ENCODE measurements around the gene PAM16. TPM values are rescaled to one million over a fixed set of nuclear protein-coding genes. Genes with fewer than 3 reads are reported as not detected.

PAM16 gene
- total and polyA plus RNA-seq, 3 experiments from 2014 or later, result 38.6 to 70.2 (median 66.6) TPM

DNA sequence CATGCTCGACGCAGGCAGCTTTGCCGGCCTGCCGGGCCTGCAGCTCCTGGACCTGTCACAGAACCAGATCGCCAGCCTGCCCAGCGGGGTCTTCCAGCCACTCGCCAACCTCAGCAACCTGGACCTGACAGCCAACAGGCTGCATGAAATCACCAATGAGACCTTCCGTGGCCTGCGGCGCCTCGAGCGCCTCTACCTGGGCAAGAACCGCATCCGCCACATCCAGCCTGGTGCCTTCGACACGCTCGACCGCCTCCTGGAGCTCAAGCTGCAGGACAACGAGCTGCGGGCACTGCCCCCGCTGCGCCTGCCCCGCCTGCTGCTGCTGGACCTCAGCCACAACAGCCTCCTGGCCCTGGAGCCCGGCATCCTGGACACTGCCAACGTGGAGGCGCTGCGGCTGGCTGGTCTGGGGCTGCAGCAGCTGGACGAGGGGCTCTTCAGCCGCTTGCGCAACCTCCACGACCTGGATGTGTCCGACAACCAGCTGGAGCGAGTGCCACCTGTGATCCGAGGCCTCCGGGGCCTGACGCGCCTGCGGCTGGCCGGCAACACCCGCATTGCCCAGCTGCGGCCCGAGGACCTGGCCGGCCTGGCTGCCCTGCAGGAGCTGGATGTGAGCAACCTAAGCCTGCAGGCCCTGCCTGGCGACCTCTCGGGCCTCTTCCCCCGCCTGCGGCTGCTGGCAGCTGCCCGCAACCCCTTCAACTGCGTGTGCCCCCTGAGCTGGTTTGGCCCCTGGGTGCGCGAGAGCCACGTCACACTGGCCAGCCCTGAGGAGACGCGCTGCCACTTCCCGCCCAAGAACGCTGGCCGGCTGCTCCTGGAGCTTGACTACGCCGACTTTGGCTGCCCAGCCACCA, 30.2 kb upstream of the PAM16 start:
- no peak overlapping the region for H3K27ac ChIP-seq (ENCODE audit: low read depth, low read length)
- peaks cover 3 to 31% (median 5%) of the 10 kb centered on the region in 3 donors for H3K4me1 Mint-ChIP-seq
- peaks cover 21% of the 10 kb centered on the region for H3K36me3 ChIP-seq (ENCODE audit: insufficient read depth, low read length)
- H3K4me3 Mint-ChIP-seq, result peak overlapping the region in 1 of 7 donors; percentile 74
- H3K4me1 ChIP-seq (ENCODE audit: insufficient read depth, low read length), result no peaks in the 10 kb centered on the region
- peak overlapping the region in 2 of 8 donors; percentile 29 to 71 for H3K27ac Mint-ChIP-seq
- ChIA-PET CTCF (interaction anchor here (1.0 kb wide), 1 partner anchor 32 kb away, joined by 3 read pairs; no protein-coding TSS in a partner anchor), POLR2A (no interaction called here)
- H3K4me3 ChIP-seq (ENCODE audit: low read length), result no peak overlapping the region
- DNase-seq, result peak in 1 of 5 donors; percentile 12
- no peaks in the 10 kb centered on the region for H3K27me3 ChIP-seq (ENCODE audit: insufficient read depth, low read length, poor library complexity, severe bottlenecking)
- peaks cover 0 to 2% (median 0%) of the 10 kb centered on the region in 5 donors for H3K9me3 Mint-ChIP-seq
- peaks cover 0 to 71% (median 2%) of the 10 kb centered on the region in 3 donors for H3K36me3 Mint-ChIP-seq
- H3K27me3 Mint-ChIP-seq, result no peaks in the 10 kb centered on the region
- H3K9me3 ChIP-seq (ENCODE audit: low read length), result no peaks in the 10 kb centered on the region

DNA sequence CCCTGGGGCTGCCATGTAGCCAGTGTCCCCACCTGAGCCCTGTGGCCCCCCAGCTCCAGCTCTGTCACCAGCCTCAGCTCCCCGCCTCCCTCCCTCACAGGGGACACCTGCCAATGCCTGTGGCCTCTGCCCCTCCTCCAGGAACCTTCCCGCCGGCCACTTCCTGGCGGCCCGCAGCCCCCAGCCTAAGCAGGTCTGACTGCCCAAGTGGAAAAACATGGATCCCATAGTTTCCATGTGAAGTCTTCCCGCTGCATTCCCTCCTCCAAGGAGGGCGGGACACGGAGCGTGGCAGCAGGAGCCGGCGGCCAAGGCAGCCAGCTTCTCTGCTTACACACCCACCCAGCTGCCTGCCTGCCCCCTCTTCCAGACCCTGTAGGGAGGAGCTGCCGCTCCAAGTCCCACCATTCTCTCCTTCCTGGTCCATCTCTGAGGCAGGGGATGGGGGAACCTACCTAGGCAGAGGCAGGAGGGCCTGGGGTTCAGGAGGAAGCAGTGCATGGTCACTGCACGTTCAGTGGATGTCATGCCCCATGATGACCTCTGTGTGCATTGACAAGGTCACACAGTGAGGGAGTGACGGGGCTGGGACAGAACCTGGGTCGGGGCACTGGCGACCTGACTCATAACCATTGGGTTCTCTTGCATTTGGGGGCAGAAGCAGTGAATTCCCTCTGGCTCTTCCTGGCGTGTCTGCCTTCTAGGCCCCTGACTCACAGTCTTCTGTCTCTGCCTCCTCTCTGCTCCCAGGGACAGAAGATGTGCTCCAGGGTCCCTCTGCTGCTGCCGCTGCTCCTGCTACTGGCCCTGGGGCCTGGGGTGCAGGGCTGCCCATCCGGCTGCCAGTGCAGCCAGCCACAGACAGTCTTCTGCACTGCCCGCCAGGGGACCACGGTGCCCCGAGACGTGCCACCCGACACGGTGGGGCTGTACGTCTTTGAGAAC, 29.3 kb upstream of the PAM16 start:
- H3K9me3 ChIP-seq (ENCODE audit: low read length), result no peaks in the 10 kb centered on the region
- DNase-seq, result peak in 1 of 5 donors; percentile 14
- H3K27me3 ChIP-seq (ENCODE audit: insufficient read depth, low read length, poor library complexity, severe bottlenecking), result no peaks in the 10 kb centered on the region
- Mint-ChIP-seq H3K36me3 (peaks cover 0 to 65% (median 2%) of the 10 kb centered on the region in 3 donors), H3K4me1 (peaks cover 5 to 36% (median 6%) of the 10 kb centered on the region in 3 donors), H3K27me3 (no peaks in the 10 kb centered on the region), H3K9me3 (peaks cover 0 to 1% (median 0%) of the 10 kb centered on the region in 5 donors), H3K27ac (peak overlapping the region in 1 of 8 donors; percentile 71), H3K4me3 (peak overlapping the region in 1 of 7 donors; percentile 74)
- H3K4me3 ChIP-seq (ENCODE audit: low read length), result no peak overlapping the region
- no peaks in the 10 kb centered on the region for H3K4me1 ChIP-seq (ENCODE audit: insufficient read depth, low read length)
- H3K27ac ChIP-seq (ENCODE audit: low read depth, low read length), result no peak overlapping the region
- ChIA-PET POLR2A (no interaction called here), CTCF (no interaction called here)
- peaks cover 14% of the 10 kb centered on the region for H3K36me3 ChIP-seq (ENCODE audit: insufficient read depth, low read length)

DNA sequence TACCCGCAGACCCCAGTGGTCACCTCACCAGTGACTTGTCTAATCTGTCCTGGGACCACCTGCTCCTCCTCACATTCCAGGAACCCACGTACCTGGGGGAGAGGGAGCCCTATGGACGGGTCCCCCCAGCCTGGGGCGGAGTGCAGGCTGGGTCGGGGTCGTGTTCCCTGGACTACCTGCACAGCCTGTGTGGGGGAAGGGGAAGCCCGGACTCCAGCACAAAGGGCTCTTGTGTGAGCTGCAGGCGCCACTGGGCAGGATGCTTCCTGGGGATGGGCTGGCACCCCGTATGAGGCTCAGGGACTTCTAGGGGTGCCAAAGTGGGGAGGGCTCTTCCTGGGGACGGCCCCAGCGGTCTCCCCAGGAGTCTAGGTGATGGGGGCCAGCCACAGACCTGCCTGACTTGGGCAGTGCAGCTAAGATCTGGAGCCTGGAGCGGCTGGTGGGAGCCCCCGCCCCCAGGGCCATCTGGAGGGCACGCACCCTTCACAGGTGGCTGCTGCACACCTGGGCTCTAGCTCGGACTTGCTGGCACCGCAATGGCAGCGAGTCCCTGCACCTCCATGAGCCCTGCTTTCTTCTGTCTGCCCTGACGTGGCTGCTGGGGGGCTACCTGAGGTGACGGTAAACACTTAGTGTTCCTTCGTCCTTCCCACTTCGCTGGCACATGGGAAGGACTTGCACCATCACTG, 28.0 kb upstream of the PAM16 start:
- Histone ChIP-seq H3K9me3 (ENCODE audit: low read length) (no peaks in the 10 kb centered on the region), H3K27me3 (ENCODE audit: insufficient read depth, low read length, poor library complexity, severe bottlenecking) (no peaks in the 10 kb centered on the region), H3K36me3 (ENCODE audit: insufficient read depth, low read length) (peaks cover 7% of the 10 kb centered on the region), H3K4me1 (ENCODE audit: insufficient read depth, low read length) (no peaks in the 10 kb centered on the region), H3K27ac (ENCODE audit: low read depth, low read length) (no peak overlapping the region), H3K4me3 (ENCODE audit: low read length) (no peak overlapping the region)
- Mint-ChIP-seq H3K4me3 (no peak overlapping the region), H3K9me3 (no peaks in the 10 kb centered on the region), H3K27ac (peak overlapping the region in 3 of 8 donors; percentile 51 to 76 (median 60)), H3K4me1 (peaks cover 5 to 48% (median 8%) of the 10 kb centered on the region in 3 donors), H3K27me3 (no peaks in the 10 kb centered on the region), H3K36me3 (peaks cover 0 to 54% (median 2%) of the 10 kb centered on the region in 3 donors)
- DNase-seq, result peak in 1 of 5 donors; percentile 13
- POLR2A ChIA-PET, result no interaction called here
- CTCF ChIA-PET, result interaction anchor here (1.6 kb wide), 1 partner anchor 20 kb away, joined by 4 read pairs; no protein-coding TSS in a partner anchor

DNA sequence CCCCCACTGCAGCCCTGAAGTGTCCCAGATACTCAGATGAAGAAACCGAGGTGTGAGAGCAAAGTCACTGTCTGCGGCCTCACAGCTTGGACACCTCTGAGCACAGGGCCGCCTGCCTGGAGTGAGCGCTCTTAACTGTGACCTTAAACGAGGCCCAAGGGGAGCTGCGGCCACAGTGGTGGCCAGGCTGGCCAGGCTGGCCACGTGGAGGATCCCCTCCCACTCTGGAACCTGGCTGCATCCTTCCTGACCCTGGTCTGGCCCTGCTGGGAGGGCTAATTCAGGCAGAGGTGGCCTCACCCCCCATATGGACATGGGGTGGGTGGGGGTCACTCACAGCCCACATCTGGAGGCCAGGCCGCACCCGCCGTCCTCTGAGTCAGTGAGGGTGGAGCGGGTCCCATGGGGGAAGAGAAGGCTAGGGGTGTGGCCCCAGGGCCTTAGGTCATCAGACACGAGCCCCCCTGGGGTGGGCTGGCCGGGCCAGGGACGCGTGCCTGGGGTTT, 27.1 kb upstream of the PAM16 start:
- Mint-ChIP-seq H3K4me3 (peak overlapping the region in 1 of 7 donors; percentile 32), H3K4me1 (peaks cover 5 to 55% (median 10%) of the 10 kb centered on the region in 3 donors), H3K36me3 (peaks cover 0 to 46% (median under 1%) of the 10 kb centered on the region in 3 donors), H3K9me3 (no peaks in the 10 kb centered on the region), H3K27ac (peak overlapping the region in 6 of 8 donors; percentile 11 to 77 (median 44)), H3K27me3 (no peaks in the 10 kb centered on the region)
- H3K4me3 ChIP-seq (ENCODE audit: low read length), result no peak overlapping the region
- DNase-seq, result peak in 1 of 5 donors; percentile 5
- H3K27me3 ChIP-seq (ENCODE audit: insufficient read depth, low read length, poor library complexity, severe bottlenecking), result no peaks in the 10 kb centered on the region
- ChIA-PET POLR2A (interaction anchor here (0.6 kb wide), 1 partner anchor 82 kb away, joined by 9 read pairs; no protein-coding TSS in a partner anchor), CTCF (interaction anchor here (0.8 to 1.6 kb wide), 2 partner anchors 19 to 34 kb away, joined by 3 to 4 read pairs; no protein-coding TSS in a partner anchor)
- H3K27ac ChIP-seq (ENCODE audit: low read depth, low read length), result no peak overlapping the region
- H3K4me1 ChIP-seq (ENCODE audit: insufficient read depth, low read length), result peaks cover 7% of the 10 kb centered on the region
- H3K36me3 ChIP-seq (ENCODE audit: insufficient read depth, low read length), result peaks cover 5% of the 10 kb centered on the region
- no peaks in the 10 kb centered on the region for H3K9me3 ChIP-seq (ENCODE audit: low read length)

DNA sequence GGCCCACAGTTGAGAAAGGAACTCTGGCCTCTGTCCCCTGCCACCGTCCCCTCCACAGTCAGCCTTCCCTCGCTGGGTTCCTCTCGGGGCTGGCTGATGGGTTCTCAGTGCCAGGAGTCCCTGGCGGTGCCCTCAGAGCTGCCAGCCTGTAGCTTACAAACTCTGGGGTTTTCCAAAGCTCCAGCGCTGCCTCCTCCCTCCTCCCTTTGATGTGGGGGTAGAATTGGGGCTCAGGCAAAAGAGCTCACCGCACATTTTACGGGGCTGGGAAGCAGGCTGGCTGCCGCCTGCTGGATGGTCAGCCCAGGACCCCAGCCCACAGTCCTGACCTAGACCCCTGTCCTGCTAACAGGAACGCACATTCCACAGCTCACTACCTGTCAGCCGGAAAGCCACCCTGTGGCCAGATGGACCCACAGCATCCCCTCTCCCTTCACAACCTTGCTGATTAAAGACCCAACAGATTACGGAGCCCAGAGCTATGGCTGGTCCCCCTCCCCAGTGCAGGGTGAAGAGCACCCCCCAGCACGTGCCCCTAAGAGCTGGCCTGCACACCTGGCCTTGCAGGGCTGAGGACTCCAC, 26.5 kb upstream of the PAM16 start:
- H3K4me1 Mint-ChIP-seq, result peaks cover 9 to 57% (median 14%) of the 10 kb centered on the region in 3 donors
- POLR2A ChIA-PET, result interaction anchor here (0.6 kb wide), 1 partner anchor 83 kb away, joined by 9 read pairs; no protein-coding TSS in a partner anchor
- no peak overlapping the region for H3K27ac ChIP-seq (ENCODE audit: low read depth, low read length)
- H3K27ac Mint-ChIP-seq, result peak overlapping the region in 7 of 8 donors; percentile 11 to 77 (median 49)
- peak overlapping the region in 1 of 7 donors; percentile 54 for H3K4me3 Mint-ChIP-seq
- peaks cover 5% of the 10 kb centered on the region for H3K36me3 ChIP-seq (ENCODE audit: insufficient read depth, low read length)
- no peaks in the 10 kb centered on the region for H3K27me3 ChIP-seq (ENCODE audit: insufficient read depth, low read length, poor library complexity, severe bottlenecking)
- H3K9me3 Mint-ChIP-seq, result no peaks in the 10 kb centered on the region
- H3K27me3 Mint-ChIP-seq, result no peaks in the 10 kb centered on the region
- H3K9me3 ChIP-seq (ENCODE audit: low read length), result no peaks in the 10 kb centered on the region
- peaks cover 12% of the 10 kb centered on the region for H3K4me1 ChIP-seq (ENCODE audit: insufficient read depth, low read length)
- peaks cover 0 to 40% (median 0%) of the 10 kb centered on the region in 3 donors for H3K36me3 Mint-ChIP-seq
- H3K4me3 ChIP-seq (ENCODE audit: low read length), result no peak overlapping the region
- no peak for DNase-seq
- CTCF ChIA-PET, result interaction anchor here (0.8 to 1.6 kb wide), 2 partner anchors 19 to 35 kb away, joined by 3 to 4 read pairs; no protein-coding TSS in a partner anchor

DNA sequence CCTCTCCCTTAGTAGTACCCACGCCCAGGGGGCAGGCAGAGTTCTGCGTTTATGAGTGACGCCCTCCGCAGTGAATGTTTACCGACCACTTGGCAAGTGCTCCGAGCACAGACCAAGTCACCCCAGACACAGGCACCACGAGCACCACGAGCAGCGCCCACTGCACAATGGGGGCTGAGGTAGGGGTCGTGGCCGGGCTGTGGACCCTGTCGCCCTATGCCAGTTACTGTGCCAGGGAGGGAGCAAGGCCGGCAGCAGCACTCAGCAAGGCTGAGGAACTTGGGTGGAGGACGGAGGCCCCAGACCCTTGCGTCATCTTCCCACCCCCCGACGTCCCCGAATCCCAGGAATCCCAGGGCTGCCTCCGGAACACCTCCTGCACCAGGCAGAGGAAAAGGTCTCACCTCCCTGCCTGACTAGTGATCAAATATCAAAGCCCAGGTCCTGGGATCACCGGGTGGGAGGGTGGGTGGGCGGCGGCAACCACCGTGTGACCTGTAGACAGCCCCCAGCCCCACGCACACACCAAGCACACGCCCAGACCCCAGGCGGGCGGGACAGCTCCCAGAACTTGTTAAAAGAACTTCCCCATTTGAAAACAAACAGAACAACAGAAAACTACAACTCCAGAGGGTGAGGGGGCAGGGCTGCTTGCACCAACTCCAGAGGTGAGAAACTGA, 25.9 kb upstream of the PAM16 start:
- H3K4me3 ChIP-seq (ENCODE audit: low read length), result no peak overlapping the region
- no peak overlapping the region for H3K27ac ChIP-seq (ENCODE audit: low read depth, low read length)
- ChIA-PET CTCF (no interaction called here), POLR2A (no interaction called here)
- H3K9me3 Mint-ChIP-seq, result no peaks in the 10 kb centered on the region
- peaks cover 5% of the 10 kb centered on the region for H3K36me3 ChIP-seq (ENCODE audit: insufficient read depth, low read length)
- H3K4me1 Mint-ChIP-seq, result peaks cover 11 to 63% (median 17%) of the 10 kb centered on the region in 3 donors
- H3K9me3 ChIP-seq (ENCODE audit: low read length), result no peaks in the 10 kb centered on the region
- peak overlapping the region in 1 of 8 donors; percentile 91 for H3K27ac Mint-ChIP-seq
- no peaks in the 10 kb centered on the region for H3K27me3 Mint-ChIP-seq
- DNase-seq, result no peak
- peaks cover 18% of the 10 kb centered on the region for H3K4me1 ChIP-seq (ENCODE audit: insufficient read depth, low read length)
- no peaks in the 10 kb centered on the region for H3K27me3 ChIP-seq (ENCODE audit: insufficient read depth, low read length, poor library complexity, severe bottlenecking)
- peak overlapping the region in 1 of 7 donors; percentile 83 for H3K4me3 Mint-ChIP-seq
- peaks cover 0 to 39% (median 0%) of the 10 kb centered on the region in 3 donors for H3K36me3 Mint-ChIP-seq

Measured in CD8-positive, alpha-beta memory T cell (primary cell).